ENCODE data around the gene EFCAB9. TPM values are rescaled to one million over a fixed set of nuclear protein-coding genes. Genes with fewer than 3 reads are reported as not detected.

Gene EFCAB9
- total RNA-seq, 2 experiments from 2014 or later: not detected

GRCh38 chr5:172224996-172225395 lies 31.0 kb downstream of the EFCAB9 start:
- ChIA-PET POLR2A (no interaction called here), CTCF (ENCODE audit: unreplicated experiment) (no interaction called here)
- Histone ChIP-seq H3K36me3 (ENCODE audit: insufficient read depth, low read length) (peaks cover 37% of the 10 kb centered on the region), H2AFZ (ENCODE audit: low read length) (no peak overlapping the region), H4K20me1 (ENCODE audit: insufficient read depth, low read length) (no peaks in the 10 kb centered on the region), H3K4me3 (ENCODE audit: low read depth, low read length, poor library complexity, severe bottlenecking) (no peak overlapping the region), H3K79me2 (ENCODE audit: insufficient read depth, low read depth, low read length) (no peaks in the 10 kb centered on the region), H3K9me2 (ENCODE audit: insufficient read depth, low read length) (no peaks in the 10 kb centered on the region), H3K4me1 (ENCODE audit: insufficient read depth, low read length, poor library complexity, severe bottlenecking) (no peaks in the 10 kb centered on the region), H3K4me2 (ENCODE audit: low read length) (no peak overlapping the region), H3K9me3 (ENCODE audit: low read length) (no peaks in the 10 kb centered on the region), H3K27ac (ENCODE audit: low read depth, low read length, poor library complexity, severe bottlenecking) (no peak overlapping the region)
- intact Hi-C loops (cut with micrococcal nuclease; ENCODE audit: unreplicated experiment): no loop called here
- no peak for TF ChIP-seq EZH2phosphoT487 (IDR thresholded peaks at IDR 0.05; ENCODE audit: borderline replicate concordance, low read depth, low read length)
- TF ChIP-seq, protein P1, sequence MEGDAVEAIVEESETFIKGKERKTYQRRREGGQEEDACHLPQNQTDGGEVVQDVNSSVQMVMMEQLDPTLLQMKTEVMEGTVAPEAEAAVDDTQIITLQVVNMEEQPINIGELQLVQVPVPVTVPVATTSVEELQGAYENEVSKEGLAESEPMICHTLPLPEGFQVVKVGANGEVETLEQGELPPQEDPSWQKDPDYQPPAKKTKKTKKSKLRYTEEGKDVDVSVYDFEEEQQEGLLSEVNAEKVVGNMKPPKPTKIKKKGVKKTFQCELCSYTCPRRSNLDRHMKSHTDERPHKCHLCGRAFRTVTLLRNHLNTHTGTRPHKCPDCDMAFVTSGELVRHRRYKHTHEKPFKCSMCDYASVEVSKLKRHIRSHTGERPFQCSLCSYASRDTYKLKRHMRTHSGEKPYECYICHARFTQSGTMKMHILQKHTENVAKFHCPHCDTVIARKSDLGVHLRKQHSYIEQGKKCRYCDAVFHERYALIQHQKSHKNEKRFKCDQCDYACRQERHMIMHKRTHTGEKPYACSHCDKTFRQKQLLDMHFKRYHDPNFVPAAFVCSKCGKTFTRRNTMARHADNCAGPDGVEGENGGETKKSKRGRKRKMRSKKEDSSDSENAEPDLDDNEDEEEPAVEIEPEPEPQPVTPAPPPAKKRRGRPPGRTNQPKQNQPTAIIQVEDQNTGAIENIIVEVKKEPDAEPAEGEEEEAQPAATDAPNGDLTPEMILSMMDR (conservative IDR thresholded peaks at IDR 0.05; ENCODE audit: low read length): no peak
- BruUV-seq (replicated peaks): no TSS peak
- no peak for DNase-seq (ENCODE audit: low spot score)

DNA sequence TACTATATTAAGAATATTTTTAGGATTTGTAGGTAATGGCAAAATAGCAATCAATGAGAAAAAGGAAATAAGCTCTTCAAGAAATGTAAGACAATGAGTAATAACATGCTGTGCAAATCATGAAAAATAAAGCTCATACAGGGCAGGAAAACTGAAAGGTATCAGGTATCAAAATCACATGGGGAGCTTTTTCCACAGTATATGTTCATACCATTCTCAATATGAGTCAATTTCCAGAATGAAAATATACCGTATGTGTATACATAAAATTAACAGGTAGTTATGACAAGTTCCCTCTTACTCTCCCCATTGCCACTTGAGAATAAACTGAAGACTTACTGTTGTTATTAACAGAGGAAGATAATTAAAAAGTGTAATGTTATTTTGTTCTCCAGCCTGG lies 35.9 kb downstream of the EFCAB9 start:
- no TSS peak for BruUV-seq (replicated peaks)
- CTCF ChIA-PET (ENCODE audit: unreplicated experiment): no interaction called here
- Histone ChIP-seq H3K9me3 (ENCODE audit: low read length) (no peaks in the 10 kb centered on the region), H3K4me2 (ENCODE audit: low read length) (no peak overlapping the region), H3K4me1 (ENCODE audit: insufficient read depth, low read length, poor library complexity, severe bottlenecking) (peaks cover 4% of the 10 kb centered on the region), H3K27ac (ENCODE audit: low read depth, low read length, poor library complexity, severe bottlenecking) (no peak overlapping the region), H3K9me2 (ENCODE audit: insufficient read depth, low read length) (no peaks in the 10 kb centered on the region), H4K20me1 (ENCODE audit: insufficient read depth, low read length) (no peaks in the 10 kb centered on the region), H2AFZ (ENCODE audit: low read length) (no peak overlapping the region), H3K4me3 (ENCODE audit: low read depth, low read length, poor library complexity, severe bottlenecking) (no peak overlapping the region), H3K79me2 (ENCODE audit: insufficient read depth, low read depth, low read length) (no peaks in the 10 kb centered on the region), H3K36me3 (ENCODE audit: insufficient read depth, low read length) (peaks cover 41% of the 10 kb centered on the region; the same call in 1 of the 2 replicates)
- no peak for TF ChIP-seq EZH2phosphoT487 (IDR thresholded peaks at IDR 0.05; ENCODE audit: borderline replicate concordance, low read depth, low read length)
- no peak for DNase-seq (ENCODE audit: low spot score)
- POLR2A ChIA-PET: interaction anchor here (0.7 to 1.0 kb wide), 4 partner anchors 9 to 170 kb away, joined by 3 to 6 read pairs (median 4); no protein-coding TSS in a partner anchor
- intact Hi-C loops (cut with micrococcal nuclease; ENCODE audit: unreplicated experiment): no loop called here

DNA sequence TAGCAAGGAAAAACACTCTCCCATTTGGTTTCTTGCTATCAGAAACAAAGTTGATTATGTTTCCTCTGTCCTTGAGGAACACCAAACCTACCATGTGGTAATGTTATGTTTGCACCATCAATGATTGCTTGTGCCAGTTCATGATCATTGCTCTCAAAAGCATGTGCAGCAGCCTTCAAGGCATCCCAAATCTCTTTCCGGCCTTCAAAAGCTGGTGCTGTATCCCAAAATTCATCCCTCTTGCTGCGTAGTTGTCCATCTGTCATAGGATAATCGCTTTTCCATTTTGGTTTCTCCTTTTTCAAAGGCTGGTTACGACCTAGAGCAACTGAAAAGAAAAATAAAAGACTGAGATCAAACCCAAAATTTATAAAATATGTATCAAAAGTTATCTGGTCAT lies 40.1 kb downstream of the EFCAB9 start:
- Histone ChIP-seq H3K9me3 (ENCODE audit: low read length) (no peaks in the 10 kb centered on the region), H3K9me2 (ENCODE audit: insufficient read depth, low read length) (no peaks in the 10 kb centered on the region), H3K4me3 (ENCODE audit: low read depth, low read length, poor library complexity, severe bottlenecking) (no peak overlapping the region), H3K79me2 (ENCODE audit: insufficient read depth, low read depth, low read length) (no peaks in the 10 kb centered on the region), H4K20me1 (ENCODE audit: insufficient read depth, low read length) (no peaks in the 10 kb centered on the region), H3K36me3 (ENCODE audit: insufficient read depth, low read length) (peaks cover 35% of the 10 kb centered on the region; the same call in 1 of the 2 replicates), H3K27ac (ENCODE audit: low read depth, low read length, poor library complexity, severe bottlenecking) (no peak overlapping the region), H3K4me2 (ENCODE audit: low read length) (no peak overlapping the region), H2AFZ (ENCODE audit: low read length) (no peak overlapping the region), H3K4me1 (ENCODE audit: insufficient read depth, low read length, poor library complexity, severe bottlenecking) (peaks cover 24% of the 10 kb centered on the region)
- DNase-seq (ENCODE audit: low spot score): no peak
- BruUV-seq (replicated peaks): no TSS peak
- intact Hi-C loops (cut with micrococcal nuclease; ENCODE audit: unreplicated experiment): no loop called here
- POLR2A ChIA-PET: interaction anchor here (0.6 to 0.7 kb wide), 2 partner anchors 35 to 100 kb away, joined by 3 to 4 read pairs; no protein-coding TSS in a partner anchor
- CTCF ChIA-PET (ENCODE audit: unreplicated experiment): no interaction called here
- TF ChIP-seq, protein P1 (conservative IDR thresholded peaks at IDR 0.05; ENCODE audit: low read length): no peak
- TF ChIP-seq EZH2phosphoT487 (IDR thresholded peaks at IDR 0.05; ENCODE audit: borderline replicate concordance, low read depth, low read length): no peak

Measured in OCI-LY7 (cell line).